Activated naive CD8-positive, alpha-beta T cell treated with anti-CD3 and anti-CD28 coated beads, Interleukin-2, amount 10 ng/mL, durations not matched to agents 7 days and 5 days (primary cell): ENCODE measurements around the gene BTBD3. TPM values are rescaled to one million over a fixed set of nuclear protein-coding genes. Genes with fewer than 3 reads are reported as not detected.

Experiments
- ATAC-seq: fragments of 150-1000 bp; cut with Tn5 transposase; one replicate; pipeline ENCODE4 v1.10.0; 2021; ENCODE audit warnings: low read depth, moderate library complexity
- POLR2A ChIA-PET: fragments of 350-600 bp; sonication (Branson Sonifier 250); formaldehyde crosslinking; loops from one replicate; lab custom pipeline; 2021; ENCODE audit warnings: antibody characterized with exemption; lab: Charles Lee
- DNase-seq: peaks from one replicate; pipeline ENCODE4 v3.0.0; 2021
- H3K27ac Mint-ChIP-seq: one replicate; pipeline ENCODE4 v1.8.0; 2022; ENCODE audit warnings: mild to moderate bottlenecking, mixed read lengths
- H3K27me3 Mint-ChIP-seq: one replicate; pipeline ENCODE4 v1.8.0; 2022; ENCODE audit warnings: mild to moderate bottlenecking, moderate library complexity, mixed read lengths
- H3K36me3 Mint-ChIP-seq: one replicate; pipeline ENCODE4 v1.8.0; 2021; ENCODE audit warnings: mild to moderate bottlenecking, mixed read lengths
- H3K4me1 Mint-ChIP-seq: one replicate; pipeline ENCODE4 v1.8.0; 2021; ENCODE audit warnings: mixed read lengths
- H3K4me3 Mint-ChIP-seq: one replicate; pipeline ENCODE4 v1.8.0; 2022; ENCODE audit warnings: mild to moderate bottlenecking, moderate library complexity, mixed read lengths
- H3K9me3 Mint-ChIP-seq: one replicate; pipeline ENCODE4 v1.8.0; 2021; ENCODE audit warnings: mixed read lengths
- total RNA-seq, 2 experiments: library from RNA; stranded (reverse); gene quantifications; one replicate each; pipeline ENCODE4 v1.2.3, GENCODE V29; 2021

Gene BTBD3
- total RNA-seq, 2 experiments from 2014 or later, result 3.1 to 4.9 TPM

DNA sequence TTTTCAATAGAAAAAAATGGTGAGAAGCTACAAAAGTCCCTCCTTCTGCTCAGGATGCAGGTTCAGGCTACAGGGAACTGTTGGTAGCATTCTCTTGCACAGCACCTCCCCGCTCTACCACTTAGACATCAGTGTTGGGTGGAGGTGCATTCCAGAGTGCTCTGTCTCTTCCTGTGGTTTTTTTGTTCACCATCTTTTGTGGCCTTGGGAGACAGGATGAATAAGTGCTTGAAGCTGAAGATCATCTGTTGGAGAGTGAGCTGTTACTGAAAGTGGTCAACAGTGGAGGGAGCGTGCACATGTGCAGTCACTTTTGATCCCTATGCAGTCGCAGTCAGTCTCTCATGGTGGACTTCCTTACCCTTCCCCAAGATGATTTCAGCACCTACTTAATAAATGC, 16.6 kb upstream of the BTBD3 start:
- no peak for DNase-seq
- Mint-ChIP-seq H3K9me3 (peaks cover 2% of the 10 kb centered on the region), H3K4me1 (peaks cover 2% of the 10 kb centered on the region), H3K36me3 (peaks cover 2% of the 10 kb centered on the region), H3K27me3 (no peaks in the 10 kb centered on the region), H3K27ac (no peak overlapping the region), H3K4me3 (no peak overlapping the region)
- POLR2A ChIA-PET, result no interaction called here
- ATAC-seq, result no peak

DNA sequence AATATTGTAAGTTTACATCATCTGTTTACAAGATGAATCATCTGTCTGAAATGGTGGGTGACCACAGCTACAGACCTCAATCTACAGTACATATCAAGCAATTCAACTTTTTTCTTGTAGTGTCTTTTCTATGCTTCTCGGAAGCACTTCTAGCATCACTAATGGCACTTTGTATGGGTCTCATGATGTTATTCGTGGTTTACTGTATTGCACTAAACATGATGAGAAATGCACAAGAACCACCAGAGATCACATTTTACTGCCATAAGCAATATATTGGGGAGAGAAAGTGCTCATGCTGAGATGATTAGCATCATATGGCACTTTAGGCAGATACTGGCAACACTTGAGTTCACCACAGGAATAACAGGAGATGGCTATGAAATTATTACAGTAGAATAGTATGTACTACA, 15.4 kb upstream of the BTBD3 start:
- no peak for DNase-seq
- H3K27ac Mint-ChIP-seq, result no peak overlapping the region
- peaks cover 2% of the 10 kb centered on the region for H3K4me1 Mint-ChIP-seq
- H3K36me3 Mint-ChIP-seq, result peaks cover 2% of the 10 kb centered on the region
- H3K27me3 Mint-ChIP-seq, result no peaks in the 10 kb centered on the region
- peaks cover 2% of the 10 kb centered on the region for H3K9me3 Mint-ChIP-seq
- H3K4me3 Mint-ChIP-seq, result no peak overlapping the region
- ATAC-seq, result no peak
- POLR2A ChIA-PET, result no interaction called here

DNA sequence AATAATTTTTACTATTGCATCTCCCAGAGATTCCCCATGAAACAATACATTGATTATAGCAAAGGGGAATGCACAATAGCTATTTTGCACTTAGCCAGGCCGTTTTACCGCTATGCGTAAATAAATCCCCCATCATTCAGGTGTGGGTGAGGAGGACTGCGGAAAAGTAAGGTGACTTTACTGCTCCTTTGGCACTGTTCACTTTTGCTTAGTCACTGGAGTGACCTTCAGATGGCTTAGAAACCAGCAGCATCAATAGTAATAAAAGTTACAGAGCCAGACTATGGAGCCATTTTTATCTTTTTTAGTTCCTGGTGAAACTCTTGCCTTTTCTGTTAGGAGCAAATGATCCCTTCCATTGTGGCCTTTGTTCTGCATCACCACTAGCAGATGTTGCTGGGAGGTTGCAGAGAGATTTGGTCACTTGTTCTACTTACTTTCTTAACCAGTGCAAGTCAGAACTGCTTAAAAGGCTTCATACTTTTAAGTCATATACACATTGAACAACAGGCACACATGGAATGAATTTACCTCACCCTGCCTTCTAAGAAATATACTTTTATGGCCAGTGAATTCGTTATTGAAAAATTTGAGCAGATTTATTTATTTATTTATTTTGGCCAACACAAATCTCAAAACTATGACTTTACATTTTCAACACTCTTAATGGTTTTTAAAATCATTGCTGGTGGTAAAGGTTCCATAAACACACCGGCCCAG, 12.1 kb upstream of the BTBD3 start:
- POLR2A ChIA-PET, result no interaction called here
- peaks cover 2% of the 10 kb centered on the region for H3K36me3 Mint-ChIP-seq
- H3K4me1 Mint-ChIP-seq, result peaks cover 2% of the 10 kb centered on the region
- H3K27me3 Mint-ChIP-seq, result no peaks in the 10 kb centered on the region
- ATAC-seq (no peak), DNase-seq (no peak)
- H3K4me3 Mint-ChIP-seq, result no peak overlapping the region
- H3K27ac Mint-ChIP-seq, result no peak overlapping the region
- peaks cover 6% of the 10 kb centered on the region for H3K9me3 Mint-ChIP-seq

GRCh38 chr20:11906626-11907480, 10.8 kb upstream of the BTBD3 start:
- Mint-ChIP-seq H3K4me1 (no peaks in the 10 kb centered on the region), H3K4me3 (no peak overlapping the region), H3K36me3 (peaks cover 2% of the 10 kb centered on the region), H3K9me3 (peaks cover 6% of the 10 kb centered on the region), H3K27ac (no peak overlapping the region), H3K27me3 (no peaks in the 10 kb centered on the region)
- DNase-seq (no peak), ATAC-seq (no peak)
- POLR2A ChIA-PET, result no interaction called here

GRCh38 chr20:11907621-11908020, 10.1 kb upstream of the BTBD3 start:
- POLR2A ChIA-PET, result no interaction called here
- Mint-ChIP-seq H3K4me3 (no peak overlapping the region), H3K36me3 (peaks cover 2% of the 10 kb centered on the region), H3K27ac (no peak overlapping the region), H3K27me3 (no peaks in the 10 kb centered on the region), H3K4me1 (peaks cover 1% of the 10 kb centered on the region), H3K9me3 (peaks cover 6% of the 10 kb centered on the region)
- DNase-seq (no peak), ATAC-seq (no peak)

DNA sequence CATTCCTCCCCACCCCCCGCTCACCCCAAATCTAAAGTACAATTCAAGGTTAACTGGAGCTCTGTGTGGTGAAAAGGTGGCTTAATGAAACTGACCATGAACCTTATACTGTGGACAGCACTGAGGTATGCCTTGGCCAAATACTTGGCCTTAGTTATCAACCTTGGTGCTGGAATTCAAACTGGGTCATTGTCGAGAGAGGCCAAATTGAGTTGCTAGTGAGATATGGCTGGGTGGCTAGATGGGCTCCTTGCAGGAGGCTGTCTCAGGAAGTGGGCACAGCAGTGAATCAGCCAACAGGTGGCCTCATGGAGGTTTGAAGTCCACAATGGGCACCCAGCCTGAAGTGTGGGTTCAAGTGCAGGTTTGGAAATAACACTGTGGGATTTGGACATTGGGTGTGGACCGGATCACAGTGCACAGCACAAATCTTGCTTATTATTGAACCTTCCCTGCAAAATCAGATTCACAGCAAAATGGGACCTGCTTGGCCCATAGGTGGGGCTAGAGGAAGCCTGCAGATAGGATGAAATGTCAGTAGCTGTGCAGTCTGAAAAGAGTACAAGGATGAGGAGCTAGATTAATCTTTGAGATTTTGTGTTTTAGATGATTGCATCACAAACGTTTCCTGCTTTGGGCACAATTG, 5.6 kb upstream of the BTBD3 start:
- H3K4me3 Mint-ChIP-seq, result no peak overlapping the region
- no peak overlapping the region for H3K27ac Mint-ChIP-seq
- H3K36me3 Mint-ChIP-seq, result no peaks in the 10 kb centered on the region
- POLR2A ChIA-PET, result no interaction called here
- H3K27me3 Mint-ChIP-seq, result no peaks in the 10 kb centered on the region
- peaks cover 1% of the 10 kb centered on the region for H3K4me1 Mint-ChIP-seq
- H3K9me3 Mint-ChIP-seq, result peaks cover 4% of the 10 kb centered on the region
- no peak for ATAC-seq
- DNase-seq, result no peak

DNA sequence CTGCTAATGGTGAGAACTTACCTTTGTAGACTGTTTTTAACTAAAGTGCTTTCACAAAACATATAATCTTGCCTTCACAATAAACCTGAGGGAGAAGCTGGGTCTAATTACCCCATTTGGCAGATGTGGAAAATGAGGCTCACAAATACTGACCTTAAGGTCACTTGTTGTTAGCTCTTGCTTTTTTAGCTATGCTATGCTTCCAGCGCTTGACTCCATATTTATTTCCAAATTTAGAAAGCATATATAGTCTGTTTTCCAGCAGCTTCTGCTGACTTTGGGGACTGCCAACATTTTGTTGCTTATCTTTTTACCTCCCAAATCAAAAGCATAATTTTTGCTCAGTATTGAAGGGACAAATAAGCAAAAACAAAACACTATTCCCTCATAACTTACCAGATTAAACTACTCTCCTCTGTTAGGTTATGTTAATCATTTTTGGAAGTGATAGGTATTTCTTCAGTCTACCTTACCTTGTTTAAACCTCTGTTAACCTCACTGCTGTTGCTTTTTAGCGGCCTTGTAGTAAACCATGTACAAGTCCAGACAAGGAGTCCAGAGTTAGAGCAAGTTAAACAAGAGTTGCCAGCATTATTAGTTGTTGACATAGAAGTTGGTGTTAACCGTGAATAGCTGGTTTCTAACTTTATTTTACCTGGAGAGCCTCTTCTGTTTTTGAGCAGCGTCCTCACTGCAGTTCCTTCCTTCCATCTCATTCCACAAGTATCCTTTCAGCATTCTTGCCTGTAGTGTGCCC, 4.9 kb upstream of the BTBD3 start:
- DNase-seq, result no peak
- Mint-ChIP-seq H3K4me3 (no peak overlapping the region), H3K36me3 (no peaks in the 10 kb centered on the region), H3K27me3 (peaks cover 1% of the 10 kb centered on the region), H3K27ac (no peak overlapping the region), H3K9me3 (no peaks in the 10 kb centered on the region), H3K4me1 (peaks cover 1% of the 10 kb centered on the region)
- POLR2A ChIA-PET, result no interaction called here
- ATAC-seq, result no peak

- no peaks in the 10 kb centered on the region for H3K36me3 Mint-ChIP-seq
- peaks cover 2% of the 10 kb centered on the region for H3K27me3 Mint-ChIP-seq
- no peak overlapping the region for H3K4me3 Mint-ChIP-seq
- POLR2A ChIA-PET, result no interaction called here
- no peak overlapping the region for H3K27ac Mint-ChIP-seq
- no peaks in the 10 kb centered on the region for H3K4me1 Mint-ChIP-seq
- DNase-seq (no peak), ATAC-seq (no peak)
- no peaks in the 10 kb centered on the region for H3K9me3 Mint-ChIP-seq
Observed at GRCh38 chr20:11918391-11918845, 725 bp downstream of the BTBD3 start.

GRCh38 chr20:11918981-11919380, 1.3 kb downstream of the BTBD3 start:
- H3K36me3 Mint-ChIP-seq, result no peaks in the 10 kb centered on the region
- DNase-seq (no peak), ATAC-seq (no peak)
- H3K27me3 Mint-ChIP-seq, result peaks cover 2% of the 10 kb centered on the region
- H3K4me3 Mint-ChIP-seq, result no peak overlapping the region
- POLR2A ChIA-PET, result no interaction called here
- H3K4me1 Mint-ChIP-seq, result no peaks in the 10 kb centered on the region
- no peak overlapping the region for H3K27ac Mint-ChIP-seq
- H3K9me3 Mint-ChIP-seq, result no peaks in the 10 kb centered on the region

GRCh38 chr20:11919581-11919980, 1.9 kb downstream of the BTBD3 start:
- no peaks in the 10 kb centered on the region for H3K4me1 Mint-ChIP-seq
- no peaks in the 10 kb centered on the region for H3K36me3 Mint-ChIP-seq
- peaks cover 2% of the 10 kb centered on the region for H3K27me3 Mint-ChIP-seq
- H3K4me3 Mint-ChIP-seq, result no peak overlapping the region
- H3K27ac Mint-ChIP-seq, result no peak overlapping the region
- POLR2A ChIA-PET, result no interaction called here
- ATAC-seq (no peak), DNase-seq (no peak)
- H3K9me3 Mint-ChIP-seq, result no peaks in the 10 kb centered on the region

DNA sequence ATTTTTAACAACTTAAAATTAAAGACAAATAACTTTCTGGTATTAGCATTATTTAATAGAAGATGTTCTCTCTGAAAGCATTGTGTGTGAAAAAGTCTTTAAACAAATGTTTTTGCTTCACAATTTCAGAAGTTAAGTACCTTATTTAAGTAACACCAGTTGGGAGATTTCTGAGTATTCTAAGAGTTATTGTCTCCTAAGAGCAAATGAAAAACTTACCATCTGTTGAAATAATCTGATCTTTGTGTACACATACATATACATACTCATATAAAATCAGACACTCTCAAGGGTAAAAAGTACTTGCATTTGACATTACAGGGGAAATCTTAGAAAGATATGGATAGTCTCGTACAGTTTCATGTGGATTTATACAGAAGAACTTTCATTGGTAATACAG, 2.4 kb downstream of the BTBD3 start:
- no peak overlapping the region for H3K27ac Mint-ChIP-seq
- H3K27me3 Mint-ChIP-seq, result peaks cover 2% of the 10 kb centered on the region
- no peaks in the 10 kb centered on the region for H3K4me1 Mint-ChIP-seq
- ATAC-seq (no peak), DNase-seq (no peak)
- H3K9me3 Mint-ChIP-seq, result no peaks in the 10 kb centered on the region
- no peak overlapping the region for H3K4me3 Mint-ChIP-seq
- H3K36me3 Mint-ChIP-seq, result no peaks in the 10 kb centered on the region
- POLR2A ChIA-PET, result no interaction called here

DNA sequence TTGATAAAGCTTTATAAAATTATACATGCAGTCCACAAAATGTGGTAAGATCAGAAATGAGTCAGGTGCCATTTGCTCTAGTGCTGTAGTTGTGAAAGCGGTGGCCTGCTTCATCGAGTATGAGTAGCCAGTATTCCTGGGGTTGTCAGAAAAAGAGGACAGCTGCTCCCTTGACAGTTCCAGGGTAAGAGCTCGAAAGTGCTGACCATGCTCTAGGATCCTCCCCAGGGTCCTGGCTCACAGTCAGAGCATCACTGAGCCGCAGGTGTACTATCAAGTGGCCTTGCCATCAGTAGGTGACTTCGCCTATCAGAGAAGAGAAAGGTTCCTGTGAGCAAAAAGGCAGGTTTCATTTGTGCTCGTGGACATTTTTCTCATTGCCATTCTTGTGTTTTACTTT, 3.6 kb downstream of the BTBD3 start:
- Mint-ChIP-seq H3K27me3 (peaks cover 2% of the 10 kb centered on the region), H3K36me3 (no peaks in the 10 kb centered on the region), H3K4me3 (no peak overlapping the region), H3K9me3 (no peaks in the 10 kb centered on the region), H3K27ac (no peak overlapping the region), H3K4me1 (no peaks in the 10 kb centered on the region)
- no peak for ATAC-seq
- POLR2A ChIA-PET, result no interaction called here
- DNase-seq, result no peak

- Mint-ChIP-seq H3K4me3 (no peak overlapping the region), H3K27me3 (peaks cover 2% of the 10 kb centered on the region), H3K27ac (no peak overlapping the region), H3K36me3 (no peaks in the 10 kb centered on the region), H3K9me3 (no peaks in the 10 kb centered on the region), H3K4me1 (no peaks in the 10 kb centered on the region)
- no peak for DNase-seq
- no peak for ATAC-seq
- POLR2A ChIA-PET, result no interaction called here
Observed at GRCh38 chr20:11922561-11922960, 4.9 kb downstream of the BTBD3 start.
